ENCODE measurements around the gene NEDD9. TPM values are rescaled to one million over a fixed set of nuclear protein-coding genes. Genes with fewer than 3 reads are reported as not detected.

Gene NEDD9
- polyA plus RNA-seq, 1 donor (not counting 4 experiments of a cell fraction or from before 2014, with no cell fraction given), result 3.3 TPM

- Histone ChIP-seq H3K9ac (ENCODE audit: control insufficient read depth, extremely low read depth, insufficient read depth, low read length) (no peak overlapping the region), H3K4me1 (ENCODE audit: control insufficient read depth, extremely low read depth, insufficient read depth, low read length) (no peaks in the 10 kb centered on the region), H3K9me1 (ENCODE audit: control insufficient read depth, extremely low read depth, insufficient read depth, low read length) (no peaks in the 10 kb centered on the region), H4K20me1 (ENCODE audit: control insufficient read depth, extremely low read depth, insufficient read depth, low read length) (no peaks in the 10 kb centered on the region), H3K9me3 (ENCODE audit: control insufficient read depth, low read depth, low read length) (no peaks in the 10 kb centered on the region), H3K27me3 (ENCODE audit: control insufficient read depth, extremely low read depth, insufficient read depth, low read length) (no peaks in the 10 kb centered on the region), H3K36me3 (ENCODE audit: control insufficient read depth in 2 of 2, extremely low read depth in 1 of 2, insufficient read depth in 2 of 2, low read length in 2 of 2) (no peaks in the 10 kb centered on the region), H3K79me2 (ENCODE audit: control insufficient read depth, insufficient read depth, low read length) (no peaks in the 10 kb centered on the region), H3K4me2 (ENCODE audit: control insufficient read depth, extremely low read depth, insufficient read depth, low read depth, low read length) (no peak overlapping the region), H2AFZ (ENCODE audit: control insufficient read depth, low read length) (no peak overlapping the region), H3K4me3 (ENCODE audit: control insufficient read depth in 2 of 3, extremely low read depth in 1 of 3, insufficient read depth in 2 of 3, low read depth in 1 of 3, low read length in 3 of 3) (no peak overlapping the region), H3K27ac (ENCODE audit: control insufficient read depth, insufficient read depth, low read length) (no peak overlapping the region)
- TF ChIP-seq, protein P1, sequence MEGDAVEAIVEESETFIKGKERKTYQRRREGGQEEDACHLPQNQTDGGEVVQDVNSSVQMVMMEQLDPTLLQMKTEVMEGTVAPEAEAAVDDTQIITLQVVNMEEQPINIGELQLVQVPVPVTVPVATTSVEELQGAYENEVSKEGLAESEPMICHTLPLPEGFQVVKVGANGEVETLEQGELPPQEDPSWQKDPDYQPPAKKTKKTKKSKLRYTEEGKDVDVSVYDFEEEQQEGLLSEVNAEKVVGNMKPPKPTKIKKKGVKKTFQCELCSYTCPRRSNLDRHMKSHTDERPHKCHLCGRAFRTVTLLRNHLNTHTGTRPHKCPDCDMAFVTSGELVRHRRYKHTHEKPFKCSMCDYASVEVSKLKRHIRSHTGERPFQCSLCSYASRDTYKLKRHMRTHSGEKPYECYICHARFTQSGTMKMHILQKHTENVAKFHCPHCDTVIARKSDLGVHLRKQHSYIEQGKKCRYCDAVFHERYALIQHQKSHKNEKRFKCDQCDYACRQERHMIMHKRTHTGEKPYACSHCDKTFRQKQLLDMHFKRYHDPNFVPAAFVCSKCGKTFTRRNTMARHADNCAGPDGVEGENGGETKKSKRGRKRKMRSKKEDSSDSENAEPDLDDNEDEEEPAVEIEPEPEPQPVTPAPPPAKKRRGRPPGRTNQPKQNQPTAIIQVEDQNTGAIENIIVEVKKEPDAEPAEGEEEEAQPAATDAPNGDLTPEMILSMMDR (optimal IDR thresholded peaks at IDR 0.05 in 1 of 3, IDR thresholded peaks at IDR 0.05 in 1 of 3, conservative IDR thresholded peaks at IDR 0.05 in 1 of 3; ENCODE audit: extremely low read depth in 1 of 3, insufficient read depth in 2 of 3, low read length in 3 of 3), result no peak
- no peak for TF ChIP-seq EZH2 (IDR thresholded peaks at IDR 0.05; ENCODE audit: low read length)
- dilution Hi-C loops (cut with MboI; ENCODE audit: extremely low pct_ligation_motif_present, low sequenced_read_pairs), result no loop called here
- FAIRE-seq, result no peak
- DNase-seq (ENCODE audit: low read depth, low spot score), result no peak
Observed at GRCh38 chr6:11183761-11184362, 48.6 kb downstream of the NEDD9 start.

- Histone ChIP-seq H3K27ac (ENCODE audit: control insufficient read depth, insufficient read depth, low read length) (no peak overlapping the region), H3K4me3 (ENCODE audit: control insufficient read depth in 2 of 3, extremely low read depth in 1 of 3, insufficient read depth in 2 of 3, low read depth in 1 of 3, low read length in 3 of 3) (no peak overlapping the region), H3K79me2 (ENCODE audit: control insufficient read depth, insufficient read depth, low read length) (no peaks in the 10 kb centered on the region), H3K9ac (ENCODE audit: control insufficient read depth, extremely low read depth, insufficient read depth, low read length) (no peak overlapping the region), H3K4me2 (ENCODE audit: control insufficient read depth, extremely low read depth, insufficient read depth, low read depth, low read length) (no peak overlapping the region), H2AFZ (ENCODE audit: control insufficient read depth, low read length) (no peak overlapping the region), H3K9me1 (ENCODE audit: control insufficient read depth, extremely low read depth, insufficient read depth, low read length) (no peaks in the 10 kb centered on the region), H3K4me1 (ENCODE audit: control insufficient read depth, extremely low read depth, insufficient read depth, low read length) (no peaks in the 10 kb centered on the region), H3K9me3 (ENCODE audit: control insufficient read depth, low read depth, low read length) (no peaks in the 10 kb centered on the region), H3K27me3 (ENCODE audit: control insufficient read depth, extremely low read depth, insufficient read depth, low read length) (no peaks in the 10 kb centered on the region), H3K36me3 (ENCODE audit: control insufficient read depth in 2 of 2, extremely low read depth in 1 of 2, insufficient read depth in 2 of 2, low read length in 2 of 2) (no peaks in the 10 kb centered on the region), H4K20me1 (ENCODE audit: control insufficient read depth, extremely low read depth, insufficient read depth, low read length) (no peaks in the 10 kb centered on the region)
- DNase-seq (ENCODE audit: low read depth, low spot score) (no peak), FAIRE-seq (no peak)
- dilution Hi-C loops (cut with MboI; ENCODE audit: extremely low pct_ligation_motif_present, low sequenced_read_pairs), result no loop called here
- TF ChIP-seq, protein P1 (optimal IDR thresholded peaks at IDR 0.05 in 1 of 3, IDR thresholded peaks at IDR 0.05 in 1 of 3, conservative IDR thresholded peaks at IDR 0.05 in 1 of 3; ENCODE audit: extremely low read depth in 1 of 3, insufficient read depth in 2 of 3, low read length in 3 of 3), result no peak
- TF ChIP-seq EZH2 (IDR thresholded peaks at IDR 0.05; ENCODE audit: low read length), result no peak
Observed at GRCh38 chr6:11181478-11182136, 50.9 kb downstream of the NEDD9 start.
